Stimulated activated CD4-positive, alpha-beta T cell treated with anti-CD3 and anti-CD28 coated beads, Interleukin-2, amount 100 ng/mL, for 24 hours (primary cell): ENCODE results near the gene PLEKHA6.
A peak's percentile ranks its signal among the peaks of the same experiment; 100 is the strongest.

Source experiments
- DNase-seq, 2 donors: peaks; one replicate each; pipeline ENCODE4 v3.0.0-alpha.2; 2020

The PLEKHA6 gene

GRCh38 chr1:204359474-204360255 lies at the start of gene PLEKHA6:
PLEKHA6 (minus strand) TSS chr1:204359929; CDS start chr1:204273727, 86,202 bp downstream.
- no peak for DNase-seq

- DNase-seq: no peak
Observed at GRCh38 chr1:204409123-204409522, 49.4 kb upstream of the PLEKHA6 start.

GRCh38 chr1:204408602-204409001 lies 48.9 kb upstream of the PLEKHA6 start:
- DNase-seq: no peak

GRCh38 chr1:204408074-204408507 lies 48.4 kb upstream of the PLEKHA6 start:
- DNase-seq: peak in 1 of 2 donors; percentile 31

GRCh38 chr1:204407295-204407971 lies 47.7 kb upstream of the PLEKHA6 start:
- DNase-seq: no peak

- DNase-seq: no peak
Observed at GRCh38 chr1:204406621-204407020, 46.9 kb upstream of the PLEKHA6 start.

- DNase-seq: no peak
Observed at GRCh38 chr1:204405988-204406387, 46.3 kb upstream of the PLEKHA6 start.

- no peak for DNase-seq
Observed at GRCh38 chr1:204404629-204405028, 44.9 kb upstream of the PLEKHA6 start.

- DNase-seq: no peak
Observed at GRCh38 chr1:204402391-204402790, 42.7 kb upstream of the PLEKHA6 start.

- DNase-seq: no peak
Observed at GRCh38 chr1:204401730-204402129, 42.0 kb upstream of the PLEKHA6 start.

GRCh38 chr1:204400882-204401510 lies 41.3 kb upstream of the PLEKHA6 start:
- no peak for DNase-seq

- DNase-seq: peak; percentile 37 to 56
Observed at GRCh38 chr1:204398197-204399125, 38.7 kb upstream of the PLEKHA6 start.

GRCh38 chr1:204396015-204396583 lies 36.4 kb upstream of the PLEKHA6 start:
- no peak for DNase-seq

GRCh38 chr1:204391629-204392028 lies 31.9 kb upstream of the PLEKHA6 start:
- DNase-seq: no peak

- no peak for DNase-seq
Observed at GRCh38 chr1:204390751-204391466, 31.2 kb upstream of the PLEKHA6 start.

- DNase-seq: peak in 1 of 2 donors; percentile 0
Observed at GRCh38 chr1:204385727-204386126, 26.0 kb upstream of the PLEKHA6 start.

- DNase-seq: peak in 1 of 2 donors; percentile 14
Observed at GRCh38 chr1:204384636-204385352, 25.1 kb upstream of the PLEKHA6 start.

GRCh38 chr1:204383163-204383904 lies 23.6 kb upstream of the PLEKHA6 start:
- peak in 1 of 2 donors; percentile 2 for DNase-seq

GRCh38 chr1:204382714-204383083 lies 23.0 kb upstream of the PLEKHA6 start:
- no peak for DNase-seq

GRCh38 chr1:204380293-204380831 lies 20.6 kb upstream of the PLEKHA6 start:
- peak in 1 of 2 donors; percentile 3 for DNase-seq
